ENCODE results near the gene USP44.

USP44 gene

GRCh38 chr12:95480230-95480629 lies 71.0 kb downstream of the USP44 start:
- Histone ChIP-seq H3K4me3 (ENCODE audit: low read length) (no peak overlapping the region), H2BK15ac (replicated peaks; ENCODE audit: low read depth) (no peak overlapping the region), H3K4ac (ENCODE audit: low read depth, low read length) (no peak overlapping the region), H3K79me2 (ENCODE audit: control insufficient read depth, insufficient read depth, low read length) (peaks cover 49% of the 10 kb centered on the region), H2BK5ac (ENCODE audit: low read length) (no peak overlapping the region), H3K27me3 (ENCODE audit: insufficient read depth, low read length, poor library complexity) (no peaks in the 10 kb centered on the region), H3K56ac (ENCODE audit: low read length) (no peak overlapping the region), H4K5ac (ENCODE audit: low read length) (no peak overlapping the region), H3K36me3 (ENCODE audit: control insufficient read depth, insufficient read depth, low read length) (no peaks in the 10 kb centered on the region), H4K8ac (ENCODE audit: low read depth, low read length) (no peak overlapping the region), H3K18ac (ENCODE audit: low read length) (no peak overlapping the region), H3K9ac (ENCODE audit: low read length) (no peak overlapping the region), H3K23ac (ENCODE audit: low read length) (no peak overlapping the region), H3K4me2 (ENCODE audit: low read length) (no peak overlapping the region), H2BK120ac (ENCODE audit: low read depth, low read length) (no peak overlapping the region), H2AK5ac (ENCODE audit: low read length) (no peak overlapping the region), H3K79me1 (ENCODE audit: low read length) (peaks cover 2% of the 10 kb centered on the region), H3K4me1 (ENCODE audit: control insufficient read depth, low read depth, low read length) (no peaks in the 10 kb centered on the region), H3K27ac (ENCODE audit: low read depth, low read length) (no peak overlapping the region)
- WGBS (ENCODE audit: extremely low coverage, insufficient coverage, low lambda C conversion rate), result no CpG with 5 or more reads among the region's 2 CpGs
- no peak for DNase-seq

DNA sequence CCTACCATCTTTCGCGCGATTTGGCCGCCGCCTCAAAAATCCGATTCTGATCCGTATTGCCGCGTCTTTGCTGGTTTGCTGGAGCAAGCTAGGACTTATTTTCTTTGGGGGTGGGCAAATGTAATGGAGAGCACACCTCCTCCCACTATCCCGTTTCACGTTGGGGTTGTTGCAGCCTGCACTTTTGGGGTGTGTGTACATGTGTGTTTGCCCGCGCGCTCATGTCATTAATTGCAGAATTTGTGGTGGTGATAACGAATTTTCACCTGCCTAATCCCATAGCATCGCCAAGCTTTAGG lies 76.7 kb downstream of the USP44 start:
- no peak overlapping the region for H2BK15ac ChIP-seq (replicated peaks; ENCODE audit: low read depth)
- peak overlapping the region; percentile 86 for H3K4ac ChIP-seq (ENCODE audit: low read depth, low read length)
- no peak overlapping the region for H2BK120ac ChIP-seq (ENCODE audit: low read depth, low read length)
- peaks cover 2% of the 10 kb centered on the region for H3K4me1 ChIP-seq (ENCODE audit: control insufficient read depth, low read depth, low read length)
- peak overlapping the region; percentile 58 for H2AK5ac ChIP-seq (ENCODE audit: low read length)
- H4K5ac ChIP-seq (ENCODE audit: low read length), result no peak overlapping the region
- peak overlapping the region; percentile 97 for H3K56ac ChIP-seq (ENCODE audit: low read length)
- H3K79me1 ChIP-seq (ENCODE audit: low read length), result peaks cover 6% of the 10 kb centered on the region
- peak overlapping the region; percentile 65 for H2BK5ac ChIP-seq (ENCODE audit: low read length)
- peaks cover 40% of the 10 kb centered on the region for H3K79me2 ChIP-seq (ENCODE audit: control insufficient read depth, insufficient read depth, low read length)
- no peak overlapping the region for H4K8ac ChIP-seq (ENCODE audit: low read depth, low read length)
- WGBS (ENCODE audit: extremely low coverage, insufficient coverage, low lambda C conversion rate), result no CpG with 5 or more reads among the region's 16 CpGs
- H3K27ac ChIP-seq (ENCODE audit: low read depth, low read length), result peak overlapping the region; percentile 27
- peak overlapping the region; percentile 99 for H3K4me2 ChIP-seq (ENCODE audit: low read length)
- peak overlapping the region; percentile 55 for H3K18ac ChIP-seq (ENCODE audit: low read length)
- H3K23ac ChIP-seq (ENCODE audit: low read length), result peak overlapping the region; percentile 90
- peak overlapping the region; percentile 99 for H3K9ac ChIP-seq (ENCODE audit: low read length)
- no peaks in the 10 kb centered on the region for H3K27me3 ChIP-seq (ENCODE audit: insufficient read depth, low read length, poor library complexity)
- peak; percentile 19 for DNase-seq
- H3K36me3 ChIP-seq (ENCODE audit: control insufficient read depth, insufficient read depth, low read length), result no peaks in the 10 kb centered on the region
- peak overlapping the region; percentile 92 for H3K4me3 ChIP-seq (ENCODE audit: low read length)

GRCh38 chr12:95473884-95474659 lies 77.2 kb downstream of the USP44 start, which contains the start of gene METAP2:
Gene METAP2 (plus strand): TSS chr12:95474152. CDS start chr12:95474180, 28 bp downstream.
- H3K4me1 ChIP-seq (ENCODE audit: control insufficient read depth, low read depth, low read length), result peaks cover 2% of the 10 kb centered on the region
- no CpG with 5 or more reads among the region's 49 CpGs for WGBS (ENCODE audit: extremely low coverage, insufficient coverage, low lambda C conversion rate)

DNA sequence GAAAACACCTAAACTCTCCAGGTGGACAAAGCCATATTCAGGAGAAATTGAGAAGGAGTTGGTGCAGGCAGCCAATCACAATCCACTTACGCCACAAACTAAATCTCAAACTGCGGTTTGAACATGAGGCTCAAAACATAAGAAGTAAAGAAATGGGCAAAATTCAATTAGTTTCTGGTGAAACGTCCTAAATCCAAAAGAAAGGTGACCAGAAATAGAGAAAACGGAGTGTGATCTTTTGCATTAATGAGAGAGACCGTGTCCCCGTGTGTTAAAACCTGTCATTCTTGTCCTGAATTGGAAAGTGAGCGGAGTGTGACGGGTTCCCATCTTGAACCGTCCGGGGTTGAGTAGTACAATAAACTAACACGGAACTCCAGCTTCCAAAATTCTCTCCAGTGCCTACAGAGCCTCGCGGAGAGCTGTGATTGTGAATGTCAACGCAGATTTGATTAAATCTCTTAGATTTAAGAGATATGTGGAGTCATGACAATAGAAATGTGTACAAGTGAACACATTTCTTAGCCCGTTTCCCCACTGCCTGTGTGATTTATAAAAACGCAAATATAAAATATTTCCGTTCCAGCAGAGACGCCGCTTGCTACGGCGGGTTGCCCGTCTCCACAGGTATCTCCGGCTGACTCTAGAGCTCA lies 77.9 kb downstream of the USP44 start:
- Histone ChIP-seq H2BK15ac (replicated peaks; ENCODE audit: low read depth) (no peak overlapping the region), H3K4ac (ENCODE audit: low read depth, low read length) (peak overlapping the region; percentile 19), H3K23ac (ENCODE audit: low read length) (peak overlapping the region; percentile 94), H3K4me3 (ENCODE audit: low read length) (peak overlapping the region; percentile 60), H3K79me1 (ENCODE audit: low read length) (peaks cover 5% of the 10 kb centered on the region), H4K8ac (ENCODE audit: low read depth, low read length) (no peak overlapping the region), H3K4me2 (ENCODE audit: low read length) (peak overlapping the region; percentile 98), H3K36me3 (ENCODE audit: control insufficient read depth, insufficient read depth, low read length) (no peaks in the 10 kb centered on the region), H2BK120ac (ENCODE audit: low read depth, low read length) (no peak overlapping the region), H2BK5ac (ENCODE audit: low read length) (no peak overlapping the region), H3K4me1 (ENCODE audit: control insufficient read depth, low read depth, low read length) (peaks cover 2% of the 10 kb centered on the region), H3K27me3 (ENCODE audit: insufficient read depth, low read length, poor library complexity) (no peaks in the 10 kb centered on the region), H3K79me2 (ENCODE audit: control insufficient read depth, insufficient read depth, low read length) (peaks cover 32% of the 10 kb centered on the region), H3K9ac (ENCODE audit: low read length) (peak overlapping the region; percentile 99), H4K5ac (ENCODE audit: low read length) (no peak overlapping the region), H3K18ac (ENCODE audit: low read length) (peak overlapping the region; percentile 76), H2AK5ac (ENCODE audit: low read length) (no peak overlapping the region), H3K56ac (ENCODE audit: low read length) (peak overlapping the region; percentile 97), H3K27ac (ENCODE audit: low read depth, low read length) (peak overlapping the region; percentile 75)
- DNase-seq, result no peak
- WGBS (ENCODE audit: extremely low coverage, insufficient coverage, low lambda C conversion rate), result no CpG with 5 or more reads among the region's 23 CpGs

More at GRCh38 chr12:95473884-95474659, 77.2 kb downstream of the USP44 start, which contains the start of gene METAP2:
- H3K4ac ChIP-seq (ENCODE audit: low read depth, low read length), result peak within 1 kb of the TSS; percentile 86
- no peak within 1 kb of the TSS for H4K8ac ChIP-seq (ENCODE audit: low read depth, low read length)
- H2BK15ac ChIP-seq (replicated peaks; ENCODE audit: low read depth), result no peak within 1 kb of the TSS
- DNase-seq, result peak; percentile 99
- H3K56ac ChIP-seq (ENCODE audit: low read length), result peak within 1 kb of the TSS; percentile 97
- H3K36me3 ChIP-seq (ENCODE audit: control insufficient read depth, insufficient read depth, low read length), result no peaks in the 10 kb centered on the region
- H2BK5ac ChIP-seq (ENCODE audit: low read length), result peak within 1 kb of the TSS; percentile 74
- peak within 1 kb of the TSS; percentile 76 for H3K18ac ChIP-seq (ENCODE audit: low read length)
- H3K27ac ChIP-seq (ENCODE audit: low read depth, low read length), result peak within 1 kb of the TSS; percentile 75
- no peak within 1 kb of the TSS for H2BK120ac ChIP-seq (ENCODE audit: low read depth, low read length)
- H3K79me1 ChIP-seq (ENCODE audit: low read length), result peaks cover 5% of the 10 kb centered on the region
- peaks cover 36% of the 10 kb centered on the region for H3K79me2 ChIP-seq (ENCODE audit: control insufficient read depth, insufficient read depth, low read length)
- peak within 1 kb of the TSS; percentile 92 for H3K4me3 ChIP-seq (ENCODE audit: low read length)
- H4K5ac ChIP-seq (ENCODE audit: low read length), result peak within 1 kb of the TSS; percentile 84
- peak within 1 kb of the TSS; percentile 94 for H3K23ac ChIP-seq (ENCODE audit: low read length)
- H3K9ac ChIP-seq (ENCODE audit: low read length), result peak within 1 kb of the TSS; percentile 99
- peak within 1 kb of the TSS; percentile 99 for H3K4me2 ChIP-seq (ENCODE audit: low read length)
- peak within 1 kb of the TSS; percentile 58 for H2AK5ac ChIP-seq (ENCODE audit: low read length)
- no peaks in the 10 kb centered on the region for H3K27me3 ChIP-seq (ENCODE audit: insufficient read depth, low read length, poor library complexity)

- no peak for DNase-seq
- no peaks in the 10 kb centered on the region for H3K27me3 ChIP-seq (ENCODE audit: insufficient read depth, low read length, poor library complexity)
- no peak overlapping the region for H3K4me2 ChIP-seq (ENCODE audit: low read length)
- H3K79me1 ChIP-seq (ENCODE audit: low read length), result peaks cover 5% of the 10 kb centered on the region
- no peak overlapping the region for H2BK15ac ChIP-seq (replicated peaks; ENCODE audit: low read depth)
- H3K27ac ChIP-seq (ENCODE audit: low read depth, low read length), result no peak overlapping the region
- no peak overlapping the region for H4K5ac ChIP-seq (ENCODE audit: low read length)
- no peak overlapping the region for H2BK120ac ChIP-seq (ENCODE audit: low read depth, low read length)
- no peak overlapping the region for H4K8ac ChIP-seq (ENCODE audit: low read depth, low read length)
- WGBS (ENCODE audit: extremely low coverage, insufficient coverage, low lambda C conversion rate), result 100% methylated on average over 1 of the region's 1 CpG
- no peak overlapping the region for H2AK5ac ChIP-seq (ENCODE audit: low read length)
- no peak overlapping the region for H3K56ac ChIP-seq (ENCODE audit: low read length)
- peaks cover 2% of the 10 kb centered on the region for H3K4me1 ChIP-seq (ENCODE audit: control insufficient read depth, low read depth, low read length)
- H3K23ac ChIP-seq (ENCODE audit: low read length), result no peak overlapping the region
- no peak overlapping the region for H2BK5ac ChIP-seq (ENCODE audit: low read length)
- H3K18ac ChIP-seq (ENCODE audit: low read length), result no peak overlapping the region
- H3K36me3 ChIP-seq (ENCODE audit: control insufficient read depth, insufficient read depth, low read length), result no peaks in the 10 kb centered on the region
- no peak overlapping the region for H3K4ac ChIP-seq (ENCODE audit: low read depth, low read length)
- no peak overlapping the region for H3K9ac ChIP-seq (ENCODE audit: low read length)
- H3K79me2 ChIP-seq (ENCODE audit: control insufficient read depth, insufficient read depth, low read length), result peaks cover 13% of the 10 kb centered on the region
- H3K4me3 ChIP-seq (ENCODE audit: low read length), result no peak overlapping the region
Measured at GRCh38 chr12:95470300-95470699, 81.0 kb downstream of the USP44 start.
